Gastrocnemius medialis (tissue), 4 donors: ENCODE data around the gene ARAF. TPM values are rescaled to one million over a fixed set of nuclear protein-coding genes. Genes with fewer than 3 reads are reported as not detected.

ENCODE experiments used
- ATAC-seq, 2 donors: fragments of 150-250 bp; one replicate each; pipeline ENCODE4 v1.9.1; 2016
- DNase-seq, 2 donors: peaks; one replicate each; pipeline ENCODE4 v3.0.0-alpha.2; 2019
- H3K27ac ChIP-seq, 4 donors: fragments of 200-600 bp; sonication (generic); 1 replicate in 1 of 4; 2 replicates in 3 of 4; pipeline ENCODE4 v1.5.1; 2016 to 2018; ENCODE audit warnings: mild to moderate bottlenecking in 2 of 4, moderate library complexity in 1 of 4
- H3K27me3 ChIP-seq, 3 donors: fragments of 200-600 bp; sonication (generic) in 2 of 3; 1 replicate in 1 of 3; 2 replicates in 2 of 3; pipeline versions ENCODE4 v1.5.1 to v1.6.0; 2016 to 2019; ENCODE audit warnings: mild to moderate bottlenecking in 1 of 3, moderate library complexity in 1 of 3
- H3K36me3 ChIP-seq, 2 donors: fragments of 200-600 bp; sonication (generic) in 1 of 2; one replicate each; pipeline ENCODE4 v1.5.1; 2017 to 2018
- H3K4me1 ChIP-seq, 2 donors: fragments of 200-600 bp; sonication (generic) in 1 of 2; one replicate each; pipeline ENCODE4 v1.5.1; 2016 to 2017; ENCODE audit warnings: mild to moderate bottlenecking in 2 of 2
- H3K4me3 ChIP-seq, 4 donors: fragments of 200-600 bp; sonication (generic) in 3 of 4; 1 replicate in 1 of 4; 2 replicates in 3 of 4; pipeline ENCODE4 v1.5.1; 2016 to 2019; ENCODE audit warnings: mild to moderate bottlenecking in 2 of 4
- H3K9me3 ChIP-seq, 3 donors: fragments of 200-600 bp; sonication (generic) in 2 of 3; 1 replicate in 1 of 3; 2 replicates in 2 of 3; pipeline ENCODE4 v1.5.1; 2016 to 2019
- CTCF ChIP-seq, 5 experiments: fragments of 450-650 bp in 3 of 5; fragments of 200-600 bp in 2 of 5; sonication (generic) in 2 of 5; IDR thresholded peaks in 4 of 5; conservative IDR thresholded peaks in 1 of 5; 1 replicate in 4 of 5; 2 replicates in 1 of 5; pipeline ENCODE4 v1.5.1; 2016 to 2019; ENCODE audit warnings: antibody characterized with exemption in 5 of 5, mild to moderate bottlenecking in 3 of 5, moderate library complexity in 3 of 5
- POLR2A ChIP-seq, 2 donors: fragments of 450-650 bp; IDR thresholded peaks; one replicate each; pipeline ENCODE4 v1.6.1; 2017; ENCODE audit warnings: antibody characterized with exemption in 2 of 2, mild to moderate bottlenecking in 2 of 2, moderate library complexity in 2 of 2
- in situ Hi-C, 4 donors: fragments of 200-750 bp; cut with MboI; loops; one replicate each; pipeline versions ENCODE4 v1.15.0 to v1.8.0; 2017; ENCODE audit warnings: low sequenced_read_pairs in 4 of 4
- intact Hi-C: fragments of 100-400 bp; cut with DNase I; formaldehyde crosslinking; loops from one replicate; pipeline ENCODE4 v1.15.1; 2023; ENCODE audit warnings: low total_unique reads
- total RNA-seq, 4 donors: library from RNA; depleted of rRNA; stranded (reverse); fragments of >200 nt; gene quantifications; one replicate each; pipeline versions ENCODE4 v1.1.0 to v1.2.3, GENCODE V29; 2016

ARAF gene
- total RNA-seq, 4 donors from 2014 or later, result 44.8 to 93.3 (median 66.7) TPM

GRCh38 chrX:47566841-47567240 lies 5.8 kb downstream of the ARAF start:
- H3K4me3 ChIP-seq, result no peak overlapping the region
- no peaks in the 10 kb centered on the region for H3K9me3 ChIP-seq
- DNase-seq (no peak), ATAC-seq (no peak)
- peaks cover 3 to 9% of the 10 kb centered on the region in 2 donors for H3K4me1 ChIP-seq
- intact Hi-C loops (no loop called here), in situ Hi-C loops (loop anchor here in 1 of 4 donors (10.0 kb wide), 1 partner anchor 88 kb away; the partner anchor contains the start of genes ELK1 and UXT)
- H3K36me3 ChIP-seq, result peaks cover 0 to 57% of the 10 kb centered on the region in 2 donors
- no peak for TF ChIP-seq POLR2A (IDR thresholded peaks at IDR 0.05)
- H3K27ac ChIP-seq, result no peak overlapping the region
- no peaks in the 10 kb centered on the region for H3K27me3 ChIP-seq

GRCh38 chrX:47568656-47569295 lies 7.8 kb downstream of the ARAF start:
- ATAC-seq (no peak), DNase-seq (no peak)
- no peaks in the 10 kb centered on the region for H3K4me1 ChIP-seq
- intact Hi-C loops, result no loop called here
- H3K9me3 ChIP-seq, result no peaks in the 10 kb centered on the region
- in situ Hi-C loops, result loop anchor here in 1 of 4 donors (10.0 kb wide), 1 partner anchor 86 kb away; the partner anchor contains the start of genes ELK1 and UXT
- H3K4me3 ChIP-seq, result no peak overlapping the region
- no peak overlapping the region for H3K27ac ChIP-seq
- peaks cover 0 to 57% of the 10 kb centered on the region in 2 donors for H3K36me3 ChIP-seq
- H3K27me3 ChIP-seq, result no peaks in the 10 kb centered on the region
- no peak for TF ChIP-seq POLR2A (IDR thresholded peaks at IDR 0.05)
- peak in 1 of 5 experiments; percentile 34 for TF ChIP-seq CTCF (IDR thresholded peaks at IDR 0.05 in 4 of 5, conservative IDR thresholded peaks at IDR 0.05 in 1 of 5)

- Histone ChIP-seq H3K27ac (no peak overlapping the region), H3K4me3 (no peak overlapping the region), H3K4me1 (no peaks in the 10 kb centered on the region), H3K27me3 (no peaks in the 10 kb centered on the region), H3K36me3 (peaks cover 0 to 46% of the 10 kb centered on the region in 2 donors), H3K9me3 (no peaks in the 10 kb centered on the region)
- DNase-seq, result no peak
- TF ChIP-seq POLR2A (IDR thresholded peaks at IDR 0.05) (no peak), CTCF (IDR thresholded peaks at IDR 0.05 in 4 of 5, conservative IDR thresholded peaks at IDR 0.05 in 1 of 5) (no peak)
- ATAC-seq, result no peak
- in situ Hi-C loops (no loop called here), intact Hi-C loops (no loop called here)
Measured at GRCh38 chrX:47570794-47571193, 9.8 kb downstream of the ARAF start.

GRCh38 chrX:47571215-47571614 lies 10.2 kb downstream of the ARAF start:
- no peaks in the 10 kb centered on the region for H3K9me3 ChIP-seq
- no peaks in the 10 kb centered on the region for H3K27me3 ChIP-seq
- in situ Hi-C loops, result no loop called here
- intact Hi-C loops, result no loop called here
- H3K36me3 ChIP-seq, result peaks cover 0 to 46% of the 10 kb centered on the region in 2 donors
- no peak overlapping the region for H3K4me3 ChIP-seq
- ATAC-seq, result no peak
- no peak for DNase-seq
- H3K4me1 ChIP-seq, result no peaks in the 10 kb centered on the region
- no peak for TF ChIP-seq POLR2A (IDR thresholded peaks at IDR 0.05)
- no peak for TF ChIP-seq CTCF (IDR thresholded peaks at IDR 0.05 in 4 of 5, conservative IDR thresholded peaks at IDR 0.05 in 1 of 5)
- no peak overlapping the region for H3K27ac ChIP-seq

- H3K27me3 ChIP-seq, result no peaks in the 10 kb centered on the region
- no peak overlapping the region for H3K27ac ChIP-seq
- no peak overlapping the region for H3K4me3 ChIP-seq
- DNase-seq (no peak), ATAC-seq (no peak)
- H3K9me3 ChIP-seq, result no peaks in the 10 kb centered on the region
- peaks cover 0 to 40% of the 10 kb centered on the region in 2 donors for H3K36me3 ChIP-seq
- in situ Hi-C loops (no loop called here), intact Hi-C loops (no loop called here)
- no peak for TF ChIP-seq POLR2A (IDR thresholded peaks at IDR 0.05)
- TF ChIP-seq CTCF (IDR thresholded peaks at IDR 0.05 in 4 of 5, conservative IDR thresholded peaks at IDR 0.05 in 1 of 5), result no peak
- H3K4me1 ChIP-seq, result no peaks in the 10 kb centered on the region
Measured at GRCh38 chrX:47571896-47572295, 10.9 kb downstream of the ARAF start.
